Stimulated activated CD8-positive, alpha-beta memory T cell treated with anti-CD3 and anti-CD28 coated beads, Interleukin-15, amount 100 ng/mL, for 4 hours (primary cell): Measurements from ENCODE around the gene RAB10.
"Not testable (repeated sequence)": the region's sequence is repeated elsewhere in the genome, so short reads cannot be mapped to it uniquely, and the experiment has no call there.

Source experiments
- DNase-seq, 2 donors: peaks; one replicate each; pipeline ENCODE4 v3.0.0-alpha.2; 2020; ENCODE audit warnings: low read depth in 2 of 2

The RAB10 gene

GRCh38 chr2:26150243-26150642 is 116.4 kb downstream of the RAB10 start:
- DNase-seq = no peak

GRCh38 chr2:26157580-26157979 is 123.7 kb downstream of the RAB10 start:
- no peak for DNase-seq

GRCh38 chr2:26161926-26162325 is 128.0 kb downstream of the RAB10 start:
- no peak for DNase-seq

GRCh38 chr2:26162963-26163362 is 129.1 kb downstream of the RAB10 start:
- DNase-seq = no peak

- no peak for DNase-seq
Observed at GRCh38 chr2:26164231-26164630, 130.3 kb downstream of the RAB10 start.

GRCh38 chr2:26164641-26165211 is 130.8 kb downstream of the RAB10 start:
- DNase-seq = no peak

GRCh38 chr2:26165403-26165802 is 131.5 kb downstream of the RAB10 start:
- no peak for DNase-seq

GRCh38 chr2:26166541-26166940 is 132.7 kb downstream of the RAB10 start:
- DNase-seq = not testable (repeated sequence)

GRCh38 chr2:26168785-26169184 is 134.9 kb downstream of the RAB10 start:
- DNase-seq = no peak

GRCh38 chr2:26169226-26169625 is 135.3 kb downstream of the RAB10 start:
- DNase-seq = no peak

GRCh38 chr2:26169681-26170414 is 136.0 kb downstream of the RAB10 start:
- no peak for DNase-seq

GRCh38 chr2:26170795-26171194 is 136.9 kb downstream of the RAB10 start:
- no peak for DNase-seq

- DNase-seq = no peak
Observed at GRCh38 chr2:26172189-26172870, 138.4 kb downstream of the RAB10 start.

GRCh38 chr2:26172871-26173775 is 139.2 kb downstream of the RAB10 start, which contains the start of gene GAREM2:
Gene GAREM2, plus strand, starts transcription at chr2:26173088. Its CDS starts 133 bp downstream, at chr2:26173221.
- no peak for DNase-seq

GRCh38 chr2:26173776-26174482 is 140.0 kb downstream of the RAB10 start:
- DNase-seq = no peak

- DNase-seq = no peak
Observed at GRCh38 chr2:26174691-26175465, 141.0 kb downstream of the RAB10 start.

GRCh38 chr2:26175466-26176278 is 141.8 kb downstream of the RAB10 start:
- no peak for DNase-seq

GRCh38 chr2:26176279-26176615 is 142.4 kb downstream of the RAB10 start:
- no peak for DNase-seq

- no peak for DNase-seq
Observed at GRCh38 chr2:26177122-26177521, 143.2 kb downstream of the RAB10 start.

GRCh38 chr2:26178246-26178645 is 144.4 kb downstream of the RAB10 start:
- no peak for DNase-seq
